Caco-2 (cell line): Measurements from ENCODE around the gene SLBP. TPM values are rescaled to one million over a fixed set of nuclear protein-coding genes. Genes with fewer than 3 reads are reported as not detected.

Experiments
- BruUV-seq: library from RNA; stranded (reverse); fragments of 400-500 nt; replicated peaks from 2 replicates; lab custom pipeline; 2021; lab: Mats Ljungman, UMichigan
- CTCF ChIA-PET: fragments of 300-600 bp; sonication (Branson Sonifier 250); formaldehyde crosslinking; loops from one replicate; lab custom pipeline; 2022; ENCODE audit warnings: antibody characterized with exemption; lab: Charles Lee
- POLR2A ChIA-PET: fragments of 300-600 bp; sonication (Branson Sonifier 250); formaldehyde crosslinking; loops from one replicate; lab custom pipeline; 2022; ENCODE audit warnings: antibody characterized with exemption; lab: Charles Lee
- DNase-seq, 2 experiments: peaks; one replicate each; pipeline versions ENCODE4 v3.0.0 to v3.0.0-alpha.2; 2020 to 2022
- H3K27me3 ChIP-seq: replicated peaks from 2 replicates; pipeline ENCODE4 v1.6.0; 2011; ENCODE audit warnings: low read length; ENCODE audit not compliant: control insufficient read depth, insufficient read depth
- H3K36me3 ChIP-seq: 2 replicates; pipeline ENCODE4 v1.5.1; 2011; ENCODE audit warnings: low read length; ENCODE audit not compliant: control insufficient read depth, insufficient read depth
- H3K4me1 ChIP-seq: fragments of 250-450 bp; sonication (Bioruptor Pico); 2 replicates; pipeline ENCODE4 v1.5.1; 2020; ENCODE audit warnings: mild to moderate bottlenecking
- H3K4me3 ChIP-seq: 2 replicates; pipeline ENCODE4 v1.5.1; 2011; ENCODE audit warnings: low read depth, mild to moderate bottlenecking, control low read depth, low read length
- H3K9me3 ChIP-seq: fragments of 250-450 bp; sonication (Bioruptor Pico); 2 replicates; pipeline ENCODE4 v1.5.1; 2020; ENCODE audit warnings: mild to moderate bottlenecking, moderate library complexity
- H3K27ac Mint-ChIP-seq: one replicate; pipeline ENCODE4 v1.8.0; 2022; ENCODE audit warnings: mixed read lengths; ENCODE audit not compliant: unreplicated experiment
- H3K27me3 Mint-ChIP-seq: one replicate; pipeline ENCODE4 v1.8.0; 2022; ENCODE audit warnings: mixed read lengths; ENCODE audit not compliant: insufficient read depth, unreplicated experiment
- H3K36me3 Mint-ChIP-seq: one replicate; pipeline ENCODE4 v1.8.0; 2022; ENCODE audit warnings: mild to moderate bottlenecking, mixed read lengths; ENCODE audit not compliant: insufficient read depth, unreplicated experiment
- H3K4me1 Mint-ChIP-seq: one replicate; pipeline ENCODE4 v1.8.0; 2022; ENCODE audit warnings: low read depth, mixed read lengths; ENCODE audit not compliant: unreplicated experiment
- H3K4me3 Mint-ChIP-seq: one replicate; pipeline ENCODE4 v1.8.0; 2022; ENCODE audit warnings: mild to moderate bottlenecking, moderate library complexity, mixed read lengths; ENCODE audit not compliant: unreplicated experiment
- H3K9me3 Mint-ChIP-seq: one replicate; pipeline ENCODE4 v1.8.0; 2022; ENCODE audit warnings: mixed read lengths; ENCODE audit not compliant: unreplicated experiment
- CTCF ChIP-seq, 2 experiments: fragments of 200-600 bp in 1 of 2; IDR thresholded peaks; 1 replicate in 1 of 2; 2 replicates in 1 of 2; pipeline versions ENCODE4 v1.5.1 to v1.8.0; 2011 to 2022; ENCODE audit warnings: antibody characterized with exemption in 1 of 2, control low read depth in 1 of 2, inconsistent platforms in 1 of 2, low read depth in 1 of 2, low read length in 1 of 2, mild to moderate bottlenecking in 1 of 2, moderate library complexity in 1 of 2; ENCODE audit not compliant: insufficient read depth in 1 of 2, severe bottlenecking in 1 of 2, unreplicated experiment in 1 of 2
- intact Hi-C: fragments of 100-400 bp; cut with micrococcal nuclease; formaldehyde crosslinking; loops from one replicate; pipeline ENCODE4 v1.10.0; 2022; ENCODE audit not compliant: unreplicated experiment
- total RNA-seq: library from RNA; stranded (reverse); gene quantifications from 2 replicates; pipeline ENCODE4 v1.2.3, GENCODE V29; 2022

The SLBP gene
- total RNA-seq, 1 experiment from 2014 or later: 116 TPM

- DNase-seq: no peak
- peaks cover 5% of the 10 kb centered on the region; the same call in 1 of the 2 replicates for H3K4me1 ChIP-seq
- POLR2A ChIA-PET: interaction anchor here (1.7 kb wide), 1 partner anchor 48 kb away, joined by 6 read pairs; no protein-coding TSS in a partner anchor
These were observed 35.5 kb upstream of the SLBP start for GRCh38 chr4:1747603-1747967.

GRCh38 chr4:1746919-1747602 is 34.9 kb upstream of the SLBP start:
- no TSS peak for BruUV-seq
- H3K9me3 Mint-ChIP-seq: no peaks in the 10 kb centered on the region
- no peak for TF ChIP-seq CTCF (IDR thresholded peaks at IDR 0.05; ENCODE audit: insufficient read depth in 1 of 2, low read depth in 1 of 2, low read length in 1 of 2, severe bottlenecking in 1 of 2, unreplicated experiment in 1 of 2)
- Histone ChIP-seq H3K9me3 (no peaks in the 10 kb centered on the region), H3K27me3 (no peaks in the 10 kb centered on the region), H3K4me3 (no peak overlapping the region), H3K4me1 (0 out of 2 replicates have a peak, but pooled peaks cover 5% of the 10 kb centered on the region), H3K36me3 (no peaks in the 10 kb centered on the region)
- POLR2A ChIA-PET: interaction anchor here (1.7 kb wide), 1 partner anchor 48 kb away, joined by 6 read pairs; no protein-coding TSS in a partner anchor
- CTCF ChIA-PET: interaction anchor here (1.0 to 2.7 kb wide), 5 partner anchors 26 to 63 kb away, joined by 3 to 23 read pairs (median 5); partner anchors contain the start of genes TACC3 and TMEM129
- intact Hi-C loops: loop anchor here (5.0 kb wide), 1 partner anchor 440 kb away; no protein-coding TSS in a partner anchor
- no peak overlapping the region for H3K4me3 Mint-ChIP-seq
- no peak for DNase-seq
- no peak overlapping the region for H3K27ac Mint-ChIP-seq
- H3K27me3 Mint-ChIP-seq: no peaks in the 10 kb centered on the region
- H3K36me3 Mint-ChIP-seq: peaks cover 28% of the 10 kb centered on the region
- no peaks in the 10 kb centered on the region for H3K4me1 Mint-ChIP-seq

More at GRCh38 chr4:1747603-1747967, 35.5 kb upstream of the SLBP start:
- Mint-ChIP-seq H3K27ac (no peak overlapping the region), H3K9me3 (no peaks in the 10 kb centered on the region), H3K4me3 (no peak overlapping the region), H3K4me1 (no peaks in the 10 kb centered on the region), H3K36me3 (peaks cover 23% of the 10 kb centered on the region), H3K27me3 (no peaks in the 10 kb centered on the region)
- Histone ChIP-seq H3K36me3 (no peaks in the 10 kb centered on the region), H3K9me3 (no peaks in the 10 kb centered on the region), H3K4me3 (no peak overlapping the region), H3K27me3 (no peaks in the 10 kb centered on the region)
- TF ChIP-seq CTCF (IDR thresholded peaks at IDR 0.05; ENCODE audit: insufficient read depth in 1 of 2, low read depth in 1 of 2, low read length in 1 of 2, severe bottlenecking in 1 of 2, unreplicated experiment in 1 of 2): no peak
- no TSS peak for BruUV-seq
- CTCF ChIA-PET: interaction anchor here (1.0 to 2.7 kb wide), 5 partner anchors 26 to 62 kb away, joined by 3 to 23 read pairs (median 5); partner anchors contain the start of genes TACC3 and TMEM129
- intact Hi-C loops: loop anchor here (5.0 kb wide), 1 partner anchor 440 kb away; no protein-coding TSS in a partner anchor

GRCh38 chr4:1746265-1746691 is 34.2 kb upstream of the SLBP start:
- H3K4me1 Mint-ChIP-seq: no peaks in the 10 kb centered on the region
- DNase-seq: peak; percentile 80 to 89
- H3K4me3 Mint-ChIP-seq: no peak overlapping the region
- H3K27ac Mint-ChIP-seq: no peak overlapping the region
- H3K4me3 ChIP-seq: no peak overlapping the region
- H3K36me3 Mint-ChIP-seq: peaks cover 36% of the 10 kb centered on the region
- no peaks in the 10 kb centered on the region for H3K9me3 Mint-ChIP-seq
- TF ChIP-seq CTCF (IDR thresholded peaks at IDR 0.05; ENCODE audit: insufficient read depth in 1 of 2, low read depth in 1 of 2, low read length in 1 of 2, severe bottlenecking in 1 of 2, unreplicated experiment in 1 of 2): peak; percentile 66 to 85
- 0 out of 2 replicates have a peak, but pooled peaks cover 5% of the 10 kb centered on the region for H3K4me1 ChIP-seq
- BruUV-seq: no TSS peak
- intact Hi-C loops: loop anchor here (5.0 kb wide), 1 partner anchor 441 kb away; no protein-coding TSS in a partner anchor
- H3K27me3 Mint-ChIP-seq: no peaks in the 10 kb centered on the region
- ChIA-PET POLR2A (no interaction called here), CTCF (interaction anchor here (0.6 to 2.7 kb wide), 4 partner anchors 22 to 64 kb away, joined by 3 to 23 read pairs (median 10); no protein-coding TSS in a partner anchor)
- no peaks in the 10 kb centered on the region for H3K9me3 ChIP-seq
- H3K27me3 ChIP-seq: no peaks in the 10 kb centered on the region
- no peaks in the 10 kb centered on the region for H3K36me3 ChIP-seq
